ENCODE results near the gene GINS2. TPM values are rescaled to one million over a fixed set of nuclear protein-coding genes. Genes with fewer than 3 reads are reported as not detected.

GINS2 gene
- total RNA-seq, 4 donors from 2014 or later: 1.8 to 2.5 (median 1.9) TPM; not detected in 1

GRCh38 chr16:85659805-85660511 is 28.8 kb downstream of the GINS2 start:
- WGBS: 78% methylated on average over 12 of the region's 12 CpGs
- DNase-seq (ENCODE audit: low spot score in 2 of 2): peak; percentile 70 to 86
- TF ChIP-seq CTCF (IDR thresholded peaks at IDR 0.05): peak; percentile 50 to 89
- no peak for TF ChIP-seq POLR2AphosphoS5 (IDR thresholded peaks at IDR 0.05)
- H3K27me3 ChIP-seq: no peaks in the 10 kb centered on the region
- H3K4me3 ChIP-seq: no peak overlapping the region
- peaks cover 94% of the 10 kb centered on the region for H3K36me3 ChIP-seq
- H3K9me3 ChIP-seq: no peaks in the 10 kb centered on the region
- peaks cover 4% of the 10 kb centered on the region for H3K4me1 ChIP-seq
- no peak overlapping the region for H3K27ac ChIP-seq

- H3K4me1 ChIP-seq: peaks cover 4% of the 10 kb centered on the region
- peak in 1 of 2 donors; percentile 32 for DNase-seq (ENCODE audit: low spot score in 2 of 2)
- no peak for TF ChIP-seq POLR2A (IDR thresholded peaks at IDR 0.05)
- no peak for TF ChIP-seq POLR2AphosphoS5 (IDR thresholded peaks at IDR 0.05)
- TF ChIP-seq CTCF (IDR thresholded peaks at IDR 0.05): no peak
- TF ChIP-seq EP300 (IDR thresholded peaks at IDR 0.05): no peak
- no peak overlapping the region for H3K27ac ChIP-seq
- no peak overlapping the region for H3K4me3 ChIP-seq
- no peaks in the 10 kb centered on the region for H3K27me3 ChIP-seq
- WGBS: 87% methylated on average over 8 of the region's 8 CpGs
- peaks cover 94% of the 10 kb centered on the region for H3K36me3 ChIP-seq
- H3K9me3 ChIP-seq: no peaks in the 10 kb centered on the region
These were observed 29.4 kb downstream of the GINS2 start for GRCh38 chr16:85659336-85659735.

GRCh38 chr16:85658504-85659326 is 30.0 kb downstream of the GINS2 start:
- 85% methylated on average over 15 of the region's 18 CpGs for WGBS
- Histone ChIP-seq H3K27me3 (no peaks in the 10 kb centered on the region), H3K4me3 (no peak overlapping the region), H3K36me3 (peaks cover 91% of the 10 kb centered on the region), H3K9me3 (no peaks in the 10 kb centered on the region), H3K27ac (no peak overlapping the region), H3K4me1 (peaks cover 5% of the 10 kb centered on the region)
- no peak for TF ChIP-seq EP300 (IDR thresholded peaks at IDR 0.05)
- TF ChIP-seq CTCF (IDR thresholded peaks at IDR 0.05): no peak
- no peak for TF ChIP-seq POLR2AphosphoS5 (IDR thresholded peaks at IDR 0.05)
- no peak for TF ChIP-seq POLR2A (IDR thresholded peaks at IDR 0.05)
- DNase-seq (ENCODE audit: low spot score in 2 of 2): peak in 1 of 2 donors; percentile 57

GRCh38 chr16:85657996-85658395 is 30.8 kb downstream of the GINS2 start:
- no peak for TF ChIP-seq CTCF (IDR thresholded peaks at IDR 0.05)
- no peak for TF ChIP-seq POLR2AphosphoS5 (IDR thresholded peaks at IDR 0.05)
- TF ChIP-seq EP300 (IDR thresholded peaks at IDR 0.05): no peak
- no peak for TF ChIP-seq POLR2A (IDR thresholded peaks at IDR 0.05)
- 90% methylated on average over 3 of the region's 3 CpGs for WGBS
- Histone ChIP-seq H3K4me3 (no peak overlapping the region), H3K9me3 (no peaks in the 10 kb centered on the region), H3K4me1 (peaks cover 10% of the 10 kb centered on the region), H3K27me3 (no peaks in the 10 kb centered on the region), H3K36me3 (peaks cover 84% of the 10 kb centered on the region), H3K27ac (no peak overlapping the region)
- DNase-seq (ENCODE audit: low spot score in 2 of 2): no peak

- H3K27me3 ChIP-seq: no peaks in the 10 kb centered on the region
- WGBS: 93% methylated on average over 21 of the region's 21 CpGs
These were observed 31.5 kb downstream of the GINS2 start for GRCh38 chr16:85657267-85657650.

More at GRCh38 chr16:85657267-85657650, 31.5 kb downstream of the GINS2 start:
- Histone ChIP-seq H3K4me1 (peaks cover 17% of the 10 kb centered on the region), H3K4me3 (no peak overlapping the region), H3K36me3 (peaks cover 77% of the 10 kb centered on the region), H3K9me3 (no peaks in the 10 kb centered on the region), H3K27ac (no peak overlapping the region)
- DNase-seq (ENCODE audit: low spot score in 2 of 2): no peak
- TF ChIP-seq EP300 (IDR thresholded peaks at IDR 0.05) (no peak), POLR2A (IDR thresholded peaks at IDR 0.05) (no peak), POLR2AphosphoS5 (IDR thresholded peaks at IDR 0.05) (no peak), CTCF (IDR thresholded peaks at IDR 0.05) (no peak)

Data from suprapubic skin (tissue), 4 donors.